GM19438 (cell line): Measurements from ENCODE around the gene ZFP69.
"Not testable (repeated sequence)": the region's sequence is repeated elsewhere in the genome, so short reads cannot be mapped to it uniquely, and the experiment has no call there.

ENCODE experiments used
- ATAC-seq: cut with Tn5 transposase; IDR thresholded peaks from one replicate; pipeline ENCODE4 v1.9.1; 2021; ENCODE audit warnings: low read depth; ENCODE audit not compliant: unreplicated experiment

Gene ZFP69

GRCh38 chr1:40476924-40477677, at the start of gene ZFP69:
TSS of gene ZFP69 (plus strand) at chr1:40477290. CDS start at chr1:40479362, 2,072 bp downstream.
- peak; percentile 45 for ATAC-seq

GRCh38 chr1:40431385-40431784, 45.7 kb upstream of the ZFP69 start:
- ATAC-seq = no peak

- no peak for ATAC-seq
Measured at GRCh38 chr1:40432644-40433390, 44.3 kb upstream of the ZFP69 start.

- ATAC-seq = no peak
Measured at GRCh38 chr1:40435471-40435870, 41.6 kb upstream of the ZFP69 start.

GRCh38 chr1:40435876-40436275, 41.2 kb upstream of the ZFP69 start:
- ATAC-seq = no peak

GRCh38 chr1:40438391-40439015, 38.6 kb upstream of the ZFP69 start:
- no peak for ATAC-seq

- no peak for ATAC-seq
Measured at GRCh38 chr1:40439247-40439646, 37.8 kb upstream of the ZFP69 start.

- ATAC-seq = peak; percentile 69
Measured at GRCh38 chr1:40449684-40450494, 27.2 kb upstream of the ZFP69 start, which contains the start of gene ZFP69B. TSS of gene ZFP69B (plus strand) at chr1:40450476. CDS start at chr1:40450962, 486 bp downstream.

- ATAC-seq = peak; percentile 33
Measured at GRCh38 chr1:40450495-40451237, 26.4 kb upstream of the ZFP69 start.

GRCh38 chr1:40451238-40451585, 25.9 kb upstream of the ZFP69 start:
- no peak for ATAC-seq

GRCh38 chr1:40454873-40455272, 22.2 kb upstream of the ZFP69 start:
- no peak for ATAC-seq

GRCh38 chr1:40462956-40463590, 14.0 kb upstream of the ZFP69 start:
- ATAC-seq = no peak

- no peak for ATAC-seq
Measured at GRCh38 chr1:40469327-40469726, 7.8 kb upstream of the ZFP69 start.

GRCh38 chr1:40475268-40475667, 1.8 kb upstream of the ZFP69 start:
- no peak for ATAC-seq

GRCh38 chr1:40477678-40478053, 576 bp downstream of the ZFP69 start:
- ATAC-seq = no peak

GRCh38 chr1:40478276-40478675, 1.2 kb downstream of the ZFP69 start:
- ATAC-seq = no peak

GRCh38 chr1:40479156-40479555, 2.1 kb downstream of the ZFP69 start:
- no peak for ATAC-seq

- ATAC-seq = no peak
Measured at GRCh38 chr1:40495315-40495903, 18.3 kb downstream of the ZFP69 start.

GRCh38 chr1:40502651-40503050, 25.6 kb downstream of the ZFP69 start:
- ATAC-seq = not testable (repeated sequence)
